ENCODE results near the gene NUP214. TPM values are rescaled to one million over a fixed set of nuclear protein-coding genes. Genes with fewer than 3 reads are reported as not detected.

Gene NUP214
- total and polyA plus RNA-seq, 2 of the 8 experiments (the other 6 are each of a cell fraction or from before 2014, with no cell fraction given), result 28.6 to 50.2 TPM

DNA sequence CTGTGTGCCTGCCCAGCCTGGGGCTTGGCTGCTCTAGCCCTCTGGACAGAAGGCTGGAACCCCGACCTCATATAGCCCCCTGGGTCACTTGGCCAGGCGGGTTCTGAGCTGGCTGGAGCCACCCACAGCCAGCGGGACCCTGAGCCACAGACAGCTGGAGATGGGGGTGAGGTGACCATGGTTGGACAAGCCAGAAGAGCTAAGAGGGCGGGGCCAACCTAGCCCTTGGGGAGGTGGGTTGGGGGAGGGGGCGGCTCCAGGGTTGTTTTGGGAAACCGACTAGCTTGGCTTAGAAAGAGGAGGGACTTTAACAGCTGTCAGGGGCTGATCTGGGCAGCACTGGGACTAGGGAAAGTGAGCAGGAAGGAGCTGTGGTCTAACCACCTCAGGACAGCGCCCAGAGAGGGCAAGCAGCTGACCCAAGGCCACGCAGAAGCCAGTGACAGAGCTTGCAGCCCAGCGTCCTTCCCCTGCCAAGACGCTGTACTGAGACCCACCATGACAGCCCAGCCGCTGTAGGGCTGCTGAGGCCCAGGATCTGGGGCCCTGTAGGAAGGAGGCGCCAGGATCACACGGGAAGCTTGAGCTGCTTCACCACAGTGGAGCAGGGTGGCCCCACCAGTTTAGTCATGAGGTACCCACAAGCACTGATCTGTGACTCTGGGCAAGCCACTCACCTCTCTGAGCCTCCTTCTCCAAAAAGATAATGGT lies 26.8 kb upstream of the NUP214 start:
- Histone ChIP-seq H3K36me3 (ENCODE audit: control insufficient read depth in 2 of 4, insufficient read depth in 4 of 4, low read length in 3 of 4) (peaks cover 0 to 17% (median 2%) of the 10 kb centered on the region in 4 experiments; a peak in 4 of 8 replicates), H4K20me1 (replicated peaks in 1 of 2; ENCODE audit: control insufficient read depth in 1 of 2, insufficient read depth in 2 of 2, low read length in 2 of 2) (peaks cover 3 to 4% of the 10 kb centered on the region in 2 experiments), H3K23me2 (ENCODE audit: low read depth, low read length) (peaks cover 5% of the 10 kb centered on the region), H4K91ac (replicated peaks; ENCODE audit: insufficient read length, low read length) (no peak overlapping the region), H3K56ac (replicated peaks; ENCODE audit: insufficient read length, low read depth, low read length) (no peak overlapping the region), H3K23ac (ENCODE audit: insufficient read length) (no peak overlapping the region), H2AFZ (ENCODE audit: low read length) (no peak overlapping the region), H4K8ac (ENCODE audit: extremely low read depth, insufficient read depth, low read length) (peak overlapping the region; percentile 43; the same call in 1 of the 2 replicates), H3K4ac (replicated peaks; ENCODE audit: insufficient read length, low read depth, low read length) (no peak overlapping the region), H3K27me3 (replicated peaks in 1 of 4; ENCODE audit: control insufficient read depth in 3 of 4, extremely low read depth in 1 of 4, insufficient read depth in 3 of 4, low read length in 3 of 4) (no peaks in the 10 kb centered on the region; a peak in 1 of 7 replicates), H3K9ac (replicated peaks in 1 of 4; ENCODE audit: extremely low read depth in 1 of 4, low read depth in 3 of 4, low read length in 3 of 4) (no peak overlapping the region; a peak in 2 of 7 replicates), H3K18ac (ENCODE audit: extremely low read depth, low read length) (0 out of 2 replicates have a peak overlapping the region, but pooled peaks have one; percentile 48), H2BK20ac (ENCODE audit: low read length) (peak overlapping the region; percentile 34; the same call in 1 of the 2 replicates), H4K5ac (ENCODE audit: insufficient read length, low read depth, low read length) (no peak overlapping the region), H2AK5ac (ENCODE audit: low read depth, low read length) (peak overlapping the region; percentile 24; the same call in 1 of the 2 replicates), H3K79me1 (ENCODE audit: low read depth, low read length) (peaks cover 8% of the 10 kb centered on the region), H2BK5ac (ENCODE audit: low read depth, low read length) (peak overlapping the region; percentile 4; the same call in 1 of the 2 replicates), H2BK120ac (replicated peaks; ENCODE audit: low read depth, low read length) (no peak overlapping the region), H3K14ac (ENCODE audit: insufficient read length) (no peak overlapping the region), H3K27ac (ENCODE audit: low read depth, low read length) (no peak overlapping the region), H3K4me2 (ENCODE audit: insufficient read depth in 1 of 2, low read depth in 2 of 2, low read length in 2 of 2) (peak overlapping the region; percentile 14 to 83; a peak in 3 of 4 replicates), H2BK12ac (ENCODE audit: low read depth, low read length) (peak overlapping the region; percentile 88), H2BK15ac (ENCODE audit: low read length) (no peak overlapping the region), H3K4me1 (replicated peaks in 1 of 4; ENCODE audit: control insufficient read depth in 3 of 4, insufficient read depth in 4 of 4, low read length in 3 of 4) (peaks cover 5 to 51% (median 39%) of the 10 kb centered on the region in 4 experiments), H3K4me3 (ENCODE audit: extremely low read depth in 1 of 4, insufficient read depth in 2 of 4, low read depth in 3 of 4, low read length in 4 of 4) (no peak overlapping the region), H3K9me3 (ENCODE audit: insufficient read depth in 2 of 2, low read depth in 1 of 2, low read length in 1 of 2) (no peaks in the 10 kb centered on the region), H3K79me2 (ENCODE audit: control insufficient read depth in 1 of 2, insufficient read depth in 2 of 2, low read length in 2 of 2) (peaks cover 0 to 18% of the 10 kb centered on the region in 2 experiments; a peak in 1 of 4 replicates)
- WGBS, 2 experiments (ENCODE audit: extremely low coverage in 1 of 2, insufficient coverage in 1 of 2, insufficient read length in 1 of 2, insufficient replicate concordance in 2 of 2, low coverage in 1 of 2, low lambda C conversion rate in 2 of 2, missing lambda C conversion rate in 1 of 2), result 80% methylated on average over 13 of the region's 13 CpGs; no CpG with 5 or more reads in 1 of the 2 experiments
- TF ChIP-seq RFX5 (IDR thresholded peaks at IDR 0.05; ENCODE audit: borderline replicate concordance, low read depth, low read length) (no peak), TAF7 (optimal IDR thresholded peaks at IDR 0.05; ENCODE audit: borderline replicate concordance, low read depth, low read length) (peak; percentile 23)
- CTCF ChIA-PET (ENCODE audit: partially characterized antibody), result interaction anchor here (0.5 to 6.3 kb wide), 8 partner anchors 10 to 436 kb away, joined by 3 to 47 read pairs (median 5); partner anchors contain the start of gene NUP214
- DNase-seq (ENCODE audit: low read depth in 1 of 2, low spot score in 2 of 2) (no peak), FAIRE-seq (no peak)
- POLR2A ChIA-PET (ENCODE audit: partially characterized antibody), result interaction anchor here (0.8 to 29.0 kb wide), 6 partner anchors 13 to 191 kb away, joined by 3 to 751 read pairs (median 6); partner anchors contain the start of genes NUP214 and PLPP7

All from H1 (cell line).